ENCODE data around the gene ACO2. TPM values are rescaled to one million over a fixed set of nuclear protein-coding genes. Genes with fewer than 3 reads are reported as not detected.
A peak's percentile ranks its signal among the peaks of the same experiment; 100 is the strongest.
"Not testable (repeated sequence)": the region's sequence is repeated elsewhere in the genome, so short reads cannot be mapped to it uniquely, and the experiment has no call there.

Gene ACO2
- total and polyA plus RNA-seq, 2 of the 13 experiments (the other 11 are each of a cell fraction or from before 2014, with no cell fraction given): 19.2 to 45.6 TPM

DNA sequence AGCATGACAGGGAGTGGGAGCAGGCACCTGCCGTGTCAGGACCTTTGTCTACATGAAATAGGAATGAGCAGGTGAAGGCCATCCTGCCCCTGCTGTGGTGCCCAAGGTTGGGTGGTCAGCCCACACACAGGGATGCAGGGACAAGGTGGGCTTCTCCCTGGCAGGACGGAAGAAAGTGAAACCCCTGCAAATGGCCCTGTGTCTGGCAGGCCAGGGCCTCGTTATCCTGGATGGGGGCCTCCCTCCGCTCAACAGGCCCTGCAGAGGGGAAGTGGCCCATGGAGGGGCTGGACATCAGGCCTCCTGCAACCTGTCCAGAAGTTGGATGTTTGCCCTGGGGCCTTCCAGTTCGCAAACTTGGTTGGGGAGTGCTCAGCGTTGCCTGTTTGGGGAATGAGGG is 37.3 kb upstream of the ACO2 start:
- Histone ChIP-seq H3K27me3 (ENCODE audit: control insufficient read depth in 1 of 2, insufficient read depth in 2 of 2, low read length in 2 of 2) (no peaks in the 10 kb centered on the region), H3K79me2 (ENCODE audit: insufficient read depth, low read length) (no peaks in the 10 kb centered on the region), H2AFZ (ENCODE audit: low read length) (no peak overlapping the region), H3K4me1 (ENCODE audit: insufficient read depth, low read length) (peaks cover 23% of the 10 kb centered on the region), H3K4me3 (replicated peaks in 1 of 3; ENCODE audit: insufficient read depth in 1 of 3, low read depth in 2 of 3, low read length in 3 of 3) (no peak overlapping the region), H3K27ac (ENCODE audit: extremely low read length, insufficient read depth, low read length) (no peak overlapping the region), H3K4me2 (ENCODE audit: low read depth, low read length) (no peak overlapping the region), H4K20me1 (ENCODE audit: insufficient read depth, low read length) (peaks cover 19% of the 10 kb centered on the region), H3K36me3 (replicated peaks in 1 of 2; ENCODE audit: control insufficient read depth in 1 of 2, insufficient read depth in 2 of 2, low read length in 2 of 2) (peaks cover 9 to 22% of the 10 kb centered on the region in 2 experiments; a peak in 4 of 5 replicates), H3K9ac (ENCODE audit: insufficient read depth, low read depth, low read length) (no peak overlapping the region), H3K9me3 (ENCODE audit: low read length) (no peaks in the 10 kb centered on the region)
- ATAC-seq (peak; percentile 18), DNase-seq (ENCODE audit: low spot score) (no peak), FAIRE-seq (no peak)
- ChIA-PET CTCF (ENCODE audit: low intra/inter-chr PET ratio, low total read pairs) (no interaction called here), POLR2A (no interaction called here)
- in situ Hi-C loops (cut with HindIII; ENCODE audit: extremely low pct_ligation_motif_present, low pct_unique_long_range_greater_than_20kb): no loop called here
- TF ChIP-seq ZNF326 (CRISPR knock-in tag; IDR thresholded peaks at IDR 0.05; ENCODE audit: borderline replicate concordance): 0 out of 2 replicates have a peak, but pooled peaks have one; percentile 24
- peak; percentile 65 for TF ChIP-seq AGO1 (IDR thresholded peaks at IDR 0.05; ENCODE audit: low read depth, low read length, poor library complexity, severe bottlenecking)
- TF ChIP-seq POLR2G (IDR thresholded peaks at IDR 0.05; ENCODE audit: low read depth, low read length): peak; percentile 33; the same call in 1 of the 2 replicates
- TF ChIP-seq REPIN1 (CRISPR knock-in tag; IDR thresholded peaks at IDR 0.05; ENCODE audit: borderline replicate concordance, low read depth): no peak
- TF ChIP-seq SATB2 (CRISPR knock-in tag; IDR thresholded peaks at IDR 0.05): no peak
- no peak for TF ChIP-seq STAG1 (CRISPR knock-in tag; IDR thresholded peaks at IDR 0.05)
- peak; percentile 94 for TF ChIP-seq AGO2 (optimal IDR thresholded peaks at IDR 0.05; ENCODE audit: low read depth, low read length)
- TF ChIP-seq ETV6 (CRISPR knock-in tag; conservative IDR thresholded peaks at IDR 0.05): no peak
- intact Hi-C loops (cut with micrococcal nuclease; ENCODE audit: unreplicated experiment): no loop called here
- WGBS (ENCODE audit: low lambda C conversion rate): 94% methylated on average over 3 of the region's 6 CpGs
- no TSS peak for BruUV-seq (replicated peaks)

- H4K20me1 ChIP-seq (ENCODE audit: insufficient read depth, low read length): peaks cover 19% of the 10 kb centered on the region
- not testable (repeated sequence) for H3K9ac ChIP-seq (ENCODE audit: insufficient read depth, low read depth, low read length); FAIRE-seq
Observed at GRCh38 chr22:41433480-41433879, 35.4 kb upstream of the ACO2 start.

More at GRCh38 chr22:41433480-41433879, 35.4 kb upstream of the ACO2 start:
- BruUV-seq (replicated peaks); H3K4me3 ChIP-seq (replicated peaks in 1 of 3; ENCODE audit: insufficient read depth in 1 of 3, low read depth in 2 of 3, low read length in 3 of 3); ATAC-seq; CTCF ChIA-PET (ENCODE audit: low intra/inter-chr PET ratio, low total read pairs); H3K79me2 ChIP-seq (ENCODE audit: insufficient read depth, low read length); intact Hi-C loops (cut with micrococcal nuclease; ENCODE audit: unreplicated experiment); H3K27ac ChIP-seq (ENCODE audit: extremely low read length, insufficient read depth, low read length); H3K4me2 ChIP-seq (ENCODE audit: low read depth, low read length); H3K9me3 ChIP-seq (ENCODE audit: low read length); DNase-seq (ENCODE audit: low spot score); H2AFZ ChIP-seq (ENCODE audit: low read length); H3K27me3 ChIP-seq (ENCODE audit: control insufficient read depth in 1 of 2, insufficient read depth in 2 of 2, low read length in 2 of 2); in situ Hi-C loops (cut with HindIII; ENCODE audit: extremely low pct_ligation_motif_present, low pct_unique_long_range_greater_than_20kb); POLR2A ChIA-PET; TF ChIP-seq SOX13 (IDR thresholded peaks at IDR 0.05): not testable (repeated sequence)
- TF ChIP-seq CEBPG (CRISPR knock-in tag; IDR thresholded peaks at IDR 0.05) (0 out of 2 replicates have a peak, but pooled peaks have one; percentile 36), SOX13 (CRISPR knock-in tag; conservative IDR thresholded peaks at IDR 0.05 in 1 of 2, IDR thresholded peaks at IDR 0.05 in 1 of 2) (0 out of 4 replicates have a peak, but pooled peaks of 1 of the 2 experiments have one; percentile 23)
- peaks cover 23% of the 10 kb centered on the region for H3K4me1 ChIP-seq (ENCODE audit: insufficient read depth, low read length)
- WGBS (ENCODE audit: low lambda C conversion rate): 64% methylated on average over 1 of the region's 1 CpG
- peaks cover 13 to 33% of the 10 kb centered on the region in 2 experiments; a peak in 4 of 5 replicates for H3K36me3 ChIP-seq (replicated peaks in 1 of 2; ENCODE audit: control insufficient read depth in 1 of 2, insufficient read depth in 2 of 2, low read length in 2 of 2)

Data from HepG2 (cell line).